Measurements from ENCODE around the gene ABHD6.

DNA sequence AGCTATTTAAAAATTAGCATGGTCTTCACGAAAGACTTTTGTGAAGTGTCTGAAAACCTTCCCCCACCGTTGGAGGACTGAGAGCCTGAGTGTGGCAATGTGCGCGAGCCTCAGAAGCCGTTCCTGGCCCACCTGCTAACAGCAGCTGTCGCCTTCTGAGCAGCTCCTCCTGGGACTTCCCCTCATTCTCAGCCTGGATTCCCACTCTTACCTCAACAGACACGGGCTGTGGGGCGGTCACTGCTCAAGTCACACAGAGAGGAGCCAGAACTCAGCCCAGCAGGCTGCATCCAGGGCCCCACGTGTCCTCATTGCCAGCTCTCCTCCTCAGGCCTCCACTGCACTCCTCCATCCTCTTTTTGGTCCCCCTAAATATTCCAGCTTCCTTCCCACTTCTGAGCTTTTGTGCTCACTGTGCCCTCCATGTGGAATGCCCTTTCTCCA, 34.7 kb upstream of the ABHD6 start:
- TF ChIP-seq GATA3 (IDR thresholded peaks at IDR 0.05; ENCODE audit: low read depth, low read length) (no peak), GATA2 (IDR thresholded peaks at IDR 0.05; ENCODE audit: low read depth, low read length) (no peak)
